Karpas-422 (cell line): ENCODE measurements around the gene KCNH6. TPM values are rescaled to one million over a fixed set of nuclear protein-coding genes. Genes with fewer than 3 reads are reported as not detected.

ENCODE experiments used
- DNase-seq: peaks from one replicate; pipeline ENCODE4 v3.0.0-alpha.2; 2015
- H2AFZ ChIP-seq: fragments of 200-600 bp; sonication (generic); 2 replicates; pipeline ENCODE4 v1.6.1; 2014; ENCODE audit warnings: antibody characterized with exemption, low read length, mixed read lengths
- H3K27ac ChIP-seq: fragments of 200-600 bp; sonication (generic); 2 replicates; pipeline ENCODE4 v1.5.1; 2014; ENCODE audit warnings: mild to moderate bottlenecking, low read length, moderate library complexity
- H3K27me3 ChIP-seq: fragments of 200-600 bp; sonication (generic); 2 replicates; pipeline ENCODE4 v1.6.1; 2014; ENCODE audit warnings: low read length, mixed read lengths
- H3K36me3 ChIP-seq: fragments of 200-600 bp; sonication (generic); 2 replicates; pipeline ENCODE4 v1.6.1; 2014; ENCODE audit warnings: low read length, mixed read lengths; ENCODE audit not compliant: insufficient read depth
- H3K4me1 ChIP-seq: fragments of 200-600 bp; sonication (generic); 2 replicates; pipeline ENCODE4 v1.6.1; 2014; ENCODE audit warnings: mild to moderate bottlenecking, low read length, mixed read lengths
- H3K4me2 ChIP-seq: fragments of 200-600 bp; sonication (generic); 2 replicates; pipeline ENCODE4 v1.6.1; 2014; ENCODE audit warnings: low read length, low read depth, mild to moderate bottlenecking; ENCODE audit not compliant: poor library complexity, severe bottlenecking
- H3K4me3 ChIP-seq: fragments of 200-600 bp; sonication (generic); 2 replicates; pipeline ENCODE4 v1.5.1; 2014; ENCODE audit warnings: mild to moderate bottlenecking, antibody characterized with exemption, low read length, mixed read lengths
- H3K79me2 ChIP-seq: fragments of 200-600 bp; sonication (generic); 2 replicates; pipeline ENCODE4 v1.6.1; 2014; ENCODE audit warnings: mild to moderate bottlenecking, low read length, mixed read lengths
- H3K9ac ChIP-seq: fragments of 200-600 bp; sonication (generic); 2 replicates; pipeline ENCODE4 v1.6.0; 2014; ENCODE audit warnings: low read length
- H3K9me2 ChIP-seq: fragments of 200-600 bp; sonication (generic), shearing (Covaris generic); replicated peaks from 2 replicates; pipeline ENCODE4 v1.6.0; 2014; ENCODE audit warnings: mild to moderate bottlenecking, low read length, moderate library complexity; ENCODE audit not compliant: insufficient read depth
- H3K9me3 ChIP-seq: fragments of 300-700, 200-600 bp; sonication (generic); 2 replicates; pipeline ENCODE4 v1.6.1; 2014; ENCODE audit warnings: low read length, mixed read lengths
- H4K20me1 ChIP-seq: fragments of 200-600 bp; sonication (generic); 2 replicates; pipeline ENCODE4 v1.6.1; 2014; ENCODE audit warnings: mild to moderate bottlenecking, antibody characterized with exemption, low read length, low read depth; ENCODE audit not compliant: insufficient read depth
- total RNA-seq: library from RNA; depleted of rRNA; stranded (reverse); fragments of >200 nt; shearing (Covaris generic); gene quantifications from 2 replicates; pipeline ENCODE4 v1.2.3, GENCODE V29; 2014; ENCODE audit warnings: low replicate concordance

The KCNH6 gene
- total RNA-seq, 1 experiment from 2014 or later: not detected

GRCh38 chr17:63538693-63539595 lies 15.8 kb downstream of the KCNH6 start:
- Histone ChIP-seq H2AFZ (no peak overlapping the region), H3K27ac (no peak overlapping the region), H3K4me2 (no peak overlapping the region), H3K79me2 (no peaks in the 10 kb centered on the region), H3K9ac (no peak overlapping the region), H4K20me1 (no peaks in the 10 kb centered on the region), H3K36me3 (no peaks in the 10 kb centered on the region), H3K4me3 (no peak overlapping the region), H3K4me1 (peaks cover 10% of the 10 kb centered on the region), H3K9me2 (no peaks in the 10 kb centered on the region), H3K9me3 (no peaks in the 10 kb centered on the region), H3K27me3 (no peaks in the 10 kb centered on the region)
- no peak for DNase-seq

- no peaks in the 10 kb centered on the region for H3K27me3 ChIP-seq
- H3K9me3 ChIP-seq: no peaks in the 10 kb centered on the region
- DNase-seq: no peak
- H3K36me3 ChIP-seq: no peaks in the 10 kb centered on the region
- H2AFZ ChIP-seq: no peak overlapping the region
- H3K4me3 ChIP-seq: no peak overlapping the region
- H3K27ac ChIP-seq: no peak overlapping the region
- peaks cover 15% of the 10 kb centered on the region for H3K4me1 ChIP-seq
- no peak overlapping the region for H3K4me2 ChIP-seq
- no peaks in the 10 kb centered on the region for H3K79me2 ChIP-seq
- no peaks in the 10 kb centered on the region for H4K20me1 ChIP-seq
- H3K9me2 ChIP-seq: no peaks in the 10 kb centered on the region
- no peak overlapping the region for H3K9ac ChIP-seq
Observed at GRCh38 chr17:63540590-63540989, 17.4 kb downstream of the KCNH6 start.

GRCh38 chr17:63542218-63542545 lies 19.0 kb downstream of the KCNH6 start:
- H3K4me2 ChIP-seq: no peak overlapping the region
- no peaks in the 10 kb centered on the region for H3K9me3 ChIP-seq
- H3K27ac ChIP-seq: no peak overlapping the region
- no peaks in the 10 kb centered on the region for H3K36me3 ChIP-seq
- H3K9me2 ChIP-seq: no peaks in the 10 kb centered on the region
- H3K79me2 ChIP-seq: no peaks in the 10 kb centered on the region
- DNase-seq: no peak
- no peak overlapping the region for H3K4me3 ChIP-seq
- no peaks in the 10 kb centered on the region for H3K27me3 ChIP-seq
- no peak overlapping the region for H3K9ac ChIP-seq
- no peaks in the 10 kb centered on the region for H4K20me1 ChIP-seq
- no peak overlapping the region for H2AFZ ChIP-seq
- H3K4me1 ChIP-seq: peaks cover 15% of the 10 kb centered on the region

- no peak overlapping the region for H3K27ac ChIP-seq
- H3K4me1 ChIP-seq: peaks cover 15% of the 10 kb centered on the region
- H3K27me3 ChIP-seq: no peaks in the 10 kb centered on the region
- no peak overlapping the region for H2AFZ ChIP-seq
- no peak overlapping the region for H3K4me2 ChIP-seq
- no peak overlapping the region for H3K4me3 ChIP-seq
- H4K20me1 ChIP-seq: no peaks in the 10 kb centered on the region
- H3K9ac ChIP-seq: no peak overlapping the region; the same call in 1 of the 2 replicates
- H3K9me2 ChIP-seq: no peaks in the 10 kb centered on the region
- H3K79me2 ChIP-seq: no peaks in the 10 kb centered on the region
- no peaks in the 10 kb centered on the region for H3K36me3 ChIP-seq
- no peaks in the 10 kb centered on the region for H3K9me3 ChIP-seq
- DNase-seq: no peak
Observed at GRCh38 chr17:63542942-63543821, 20.0 kb downstream of the KCNH6 start.

- Histone ChIP-seq H3K9me3 (no peaks in the 10 kb centered on the region), H3K4me3 (no peak overlapping the region), H3K9ac (peak overlapping the region; percentile 7; the same call in 1 of the 2 replicates), H3K4me1 (peaks cover 15% of the 10 kb centered on the region), H3K9me2 (no peaks in the 10 kb centered on the region), H2AFZ (no peak overlapping the region), H3K4me2 (no peak overlapping the region), H3K27ac (no peak overlapping the region), H3K79me2 (no peaks in the 10 kb centered on the region), H3K36me3 (no peaks in the 10 kb centered on the region), H3K27me3 (no peaks in the 10 kb centered on the region), H4K20me1 (no peaks in the 10 kb centered on the region)
- no peak for DNase-seq
Observed at GRCh38 chr17:63543822-63544420, 20.8 kb downstream of the KCNH6 start.

GRCh38 chr17:63544467-63545301 lies 21.5 kb downstream of the KCNH6 start:
- H3K36me3 ChIP-seq: no peaks in the 10 kb centered on the region
- no peaks in the 10 kb centered on the region for H3K9me3 ChIP-seq
- peaks cover 22% of the 10 kb centered on the region for H3K4me1 ChIP-seq
- H3K9me2 ChIP-seq: no peaks in the 10 kb centered on the region
- H2AFZ ChIP-seq: no peak overlapping the region
- DNase-seq: no peak
- H3K27me3 ChIP-seq: no peaks in the 10 kb centered on the region
- H3K4me2 ChIP-seq: no peak overlapping the region
- H3K9ac ChIP-seq: no peak overlapping the region
- no peaks in the 10 kb centered on the region for H4K20me1 ChIP-seq
- no peak overlapping the region for H3K4me3 ChIP-seq
- H3K27ac ChIP-seq: no peak overlapping the region
- peaks cover 6% of the 10 kb centered on the region; the same call in 1 of the 2 replicates for H3K79me2 ChIP-seq

- H3K27ac ChIP-seq: no peak overlapping the region
- H3K79me2 ChIP-seq: peaks cover 17% of the 10 kb centered on the region
- H3K9me2 ChIP-seq: no peaks in the 10 kb centered on the region
- no peak overlapping the region for H2AFZ ChIP-seq
- H3K9me3 ChIP-seq: no peaks in the 10 kb centered on the region
- H3K9ac ChIP-seq: no peak overlapping the region
- no peak overlapping the region for H3K4me2 ChIP-seq
- no peaks in the 10 kb centered on the region for H3K36me3 ChIP-seq
- H4K20me1 ChIP-seq: no peaks in the 10 kb centered on the region
- H3K4me1 ChIP-seq: peaks cover 22% of the 10 kb centered on the region
- no peak overlapping the region for H3K4me3 ChIP-seq
- no peaks in the 10 kb centered on the region for H3K27me3 ChIP-seq
- no peak for DNase-seq
Observed at GRCh38 chr17:63546308-63547082, 23.3 kb downstream of the KCNH6 start.
